NCI-H1436 treated with DMSO at 0.1 percent for 48 hours (cell line): ENCODE results near the gene TAOK1.

Experiments used
- DNase-seq: peaks from one replicate; lab custom pipeline; 2025; lab: John Stamatoyannopoulos, UW

Gene TAOK1

GRCh38 chr17:29571486-29571882, 181.3 kb downstream of the TAOK1 start:
- no peak for DNase-seq

- DNase-seq: no peak
These were observed 181.9 kb downstream of the TAOK1 start for GRCh38 chr17:29571883-29572681.

GRCh38 chr17:29572691-29573557, 182.8 kb downstream of the TAOK1 start:
- DNase-seq: no peak

GRCh38 chr17:29573558-29573869, 183.4 kb downstream of the TAOK1 start:
- DNase-seq: no peak

- DNase-seq: no peak
These were observed 183.9 kb downstream of the TAOK1 start for GRCh38 chr17:29573871-29574731.

- DNase-seq: no peak
These were observed 184.8 kb downstream of the TAOK1 start for GRCh38 chr17:29574732-29575510.

GRCh38 chr17:29575511-29576213, 185.5 kb downstream of the TAOK1 start:
- no peak for DNase-seq

GRCh38 chr17:29576214-29577000, 186.2 kb downstream of the TAOK1 start:
- DNase-seq: no peak

- no peak for DNase-seq
These were observed 186.8 kb downstream of the TAOK1 start for GRCh38 chr17:29577001-29577370.

- no peak for DNase-seq
These were observed 187.4 kb downstream of the TAOK1 start for GRCh38 chr17:29577385-29578211.

GRCh38 chr17:29578626-29579485, 188.7 kb downstream of the TAOK1 start:
- no peak for DNase-seq

GRCh38 chr17:29579866-29580771, 190.0 kb downstream of the TAOK1 start:
- DNase-seq: peak; percentile 45

- DNase-seq: peak; percentile 30
These were observed 191.6 kb downstream of the TAOK1 start for GRCh38 chr17:29581583-29582253.

GRCh38 chr17:29582254-29582765, 192.1 kb downstream of the TAOK1 start:
- no peak for DNase-seq

- no peak for DNase-seq
These were observed 192.6 kb downstream of the TAOK1 start for GRCh38 chr17:29582772-29583171.
